Measurements from ENCODE around the gene SERPINA6.
"Not testable (repeated sequence)": the region's sequence is repeated elsewhere in the genome, so short reads cannot be mapped to it uniquely, and the experiment has no call there.

The SERPINA6 gene

DNA sequence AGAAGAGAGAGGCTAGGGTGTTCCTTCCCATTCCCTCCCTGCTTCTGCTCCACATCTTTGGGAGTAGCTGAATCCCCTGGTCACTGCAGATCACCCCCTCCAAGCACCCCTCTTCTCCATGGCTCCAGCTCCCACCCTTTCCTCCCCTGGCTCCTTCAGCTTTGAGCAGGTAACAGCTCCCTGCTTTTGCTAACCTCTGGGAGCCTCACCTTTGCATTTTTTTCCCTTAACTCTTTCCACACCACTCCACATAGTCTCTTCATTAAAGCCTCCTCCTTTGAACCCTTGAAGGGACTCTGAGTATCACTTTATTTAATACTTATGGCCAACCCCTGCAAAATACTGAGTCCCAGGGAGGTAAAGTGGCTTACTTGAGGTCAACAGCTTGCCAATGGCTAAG is 25.7 kb upstream of the SERPINA6 start:
- TF ChIP-seq, protein P1, sequence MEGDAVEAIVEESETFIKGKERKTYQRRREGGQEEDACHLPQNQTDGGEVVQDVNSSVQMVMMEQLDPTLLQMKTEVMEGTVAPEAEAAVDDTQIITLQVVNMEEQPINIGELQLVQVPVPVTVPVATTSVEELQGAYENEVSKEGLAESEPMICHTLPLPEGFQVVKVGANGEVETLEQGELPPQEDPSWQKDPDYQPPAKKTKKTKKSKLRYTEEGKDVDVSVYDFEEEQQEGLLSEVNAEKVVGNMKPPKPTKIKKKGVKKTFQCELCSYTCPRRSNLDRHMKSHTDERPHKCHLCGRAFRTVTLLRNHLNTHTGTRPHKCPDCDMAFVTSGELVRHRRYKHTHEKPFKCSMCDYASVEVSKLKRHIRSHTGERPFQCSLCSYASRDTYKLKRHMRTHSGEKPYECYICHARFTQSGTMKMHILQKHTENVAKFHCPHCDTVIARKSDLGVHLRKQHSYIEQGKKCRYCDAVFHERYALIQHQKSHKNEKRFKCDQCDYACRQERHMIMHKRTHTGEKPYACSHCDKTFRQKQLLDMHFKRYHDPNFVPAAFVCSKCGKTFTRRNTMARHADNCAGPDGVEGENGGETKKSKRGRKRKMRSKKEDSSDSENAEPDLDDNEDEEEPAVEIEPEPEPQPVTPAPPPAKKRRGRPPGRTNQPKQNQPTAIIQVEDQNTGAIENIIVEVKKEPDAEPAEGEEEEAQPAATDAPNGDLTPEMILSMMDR (IDR thresholded peaks at IDR 0.05) = no peak
- peaks cover 0 to under 1% of the 10 kb centered on the region in 2 experiments for H3K4me1 ChIP-seq (ENCODE audit: control insufficient read depth in 1 of 2, insufficient read depth in 1 of 2, low read depth in 1 of 2, low read length in 1 of 2)

DNA sequence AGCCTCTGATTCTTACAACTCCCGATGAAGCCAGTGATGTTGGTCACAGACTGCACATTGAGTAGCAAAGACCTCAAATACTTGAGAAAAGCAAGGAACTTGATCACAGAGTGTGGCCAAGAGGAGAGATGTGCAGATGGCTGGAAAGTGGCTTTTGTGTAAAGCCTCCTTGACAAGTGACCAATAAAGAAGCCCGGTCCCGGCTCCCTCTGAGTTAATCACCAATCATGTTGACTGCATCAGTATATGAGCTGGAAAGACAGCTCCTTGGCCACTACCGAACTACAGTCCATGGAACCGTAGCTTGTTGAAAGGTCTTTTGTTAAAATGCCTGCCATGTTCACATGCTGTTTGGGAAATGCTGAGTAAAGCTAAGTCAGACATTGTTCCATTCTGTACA is 23.7 kb upstream of the SERPINA6 start:
- TF ChIP-seq, protein P1 (IDR thresholded peaks at IDR 0.05) = no peak
- H3K4me3 ChIP-seq (ENCODE audit: low read depth in 1 of 2, low read length in 1 of 2) = no peak overlapping the region
- no peaks in the 10 kb centered on the region for H3K9me3 ChIP-seq

More for the DNA sequence above, 25.7 kb upstream of the SERPINA6 start:
- Histone ChIP-seq H3K27me3 (peaks cover 62% of the 10 kb centered on the region), H3K4me3 (ENCODE audit: low read depth in 1 of 2, low read length in 1 of 2) (no peak overlapping the region), H3K9me3 (no peaks in the 10 kb centered on the region), H3K27ac (no peak overlapping the region), H3K36me3 (no peaks in the 10 kb centered on the region)

DNA sequence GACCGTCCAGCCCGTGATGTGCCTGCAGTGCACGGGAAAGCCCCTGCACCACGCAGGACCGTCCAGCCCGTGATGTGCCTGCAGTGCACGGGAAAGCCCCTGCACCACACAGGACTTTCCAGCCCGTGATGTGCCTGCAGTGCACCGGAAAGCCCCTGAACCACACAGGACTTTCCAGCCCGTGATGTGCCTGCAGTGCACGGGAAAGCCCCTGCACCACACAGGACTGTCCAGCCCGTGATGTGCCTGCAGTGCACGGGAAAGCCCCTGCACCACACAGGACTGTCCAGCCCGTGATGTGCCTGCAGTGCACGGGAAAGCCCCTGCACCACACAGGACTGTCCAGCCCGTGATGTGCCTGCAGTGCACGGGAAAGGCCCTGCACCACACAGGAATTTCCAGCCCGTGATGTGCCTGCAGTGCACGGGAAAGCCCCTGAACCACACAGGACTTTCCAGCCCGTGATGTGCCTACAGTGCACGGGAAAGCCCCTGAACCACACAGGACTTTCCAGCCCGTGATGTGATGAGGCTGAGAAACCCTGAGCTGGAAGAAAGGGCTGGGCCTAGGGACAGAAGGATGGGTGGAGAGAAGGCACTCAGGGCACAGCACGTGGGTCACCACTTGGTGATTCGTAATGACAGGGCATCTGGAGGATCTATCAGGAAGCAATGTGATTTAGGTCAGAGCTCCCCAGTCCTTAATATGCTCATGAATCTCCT is 23.1 kb upstream of the SERPINA6 start:
- peaks cover 49% of the 10 kb centered on the region for H3K27me3 ChIP-seq
- not testable (repeated sequence) for H3K27ac ChIP-seq; H3K4me1 ChIP-seq (ENCODE audit: control insufficient read depth in 1 of 2, insufficient read depth in 1 of 2, low read depth in 1 of 2, low read length in 1 of 2)

More for the DNA sequence above, 23.7 kb upstream of the SERPINA6 start:
- Histone ChIP-seq H3K27ac (no peak overlapping the region), H3K4me1 (ENCODE audit: control insufficient read depth in 1 of 2, insufficient read depth in 1 of 2, low read depth in 1 of 2, low read length in 1 of 2) (peaks cover 0 to 7% of the 10 kb centered on the region in 2 experiments), H3K36me3 (no peaks in the 10 kb centered on the region), H3K27me3 (peaks cover 48% of the 10 kb centered on the region)

DNA sequence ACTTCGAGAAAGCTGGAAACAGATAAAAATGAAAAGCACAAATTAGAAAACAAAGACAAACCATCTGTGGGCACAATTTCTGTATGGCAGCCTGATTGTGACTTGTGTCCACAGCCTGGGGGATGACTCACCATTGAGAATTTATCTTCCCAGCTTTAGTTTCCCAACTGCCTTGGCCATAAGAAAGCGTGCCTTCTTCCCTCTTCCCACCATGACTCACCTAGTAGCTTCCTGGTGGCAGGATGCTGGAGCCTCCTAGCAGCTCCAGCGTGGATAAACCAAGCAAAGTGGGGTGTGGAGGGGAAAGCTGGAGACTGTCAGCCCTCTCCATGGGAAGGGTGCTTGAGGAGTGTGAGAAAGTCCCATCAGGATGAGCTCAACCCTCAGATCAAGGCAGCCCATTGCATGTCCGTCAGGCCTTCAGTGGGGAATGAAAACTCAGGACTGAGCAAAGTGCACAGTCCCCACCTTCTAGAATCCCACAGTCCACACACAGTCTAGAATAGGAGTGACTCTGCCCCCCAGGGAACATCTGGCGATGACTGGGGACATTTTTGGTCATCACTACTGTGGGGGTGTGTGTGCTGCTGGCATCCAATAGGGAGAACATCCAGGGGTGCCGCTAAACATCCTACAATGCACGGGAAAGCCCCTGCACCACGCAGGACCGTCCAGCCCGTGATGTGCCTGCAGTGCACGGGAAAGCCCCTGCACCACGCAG is 22.4 kb upstream of the SERPINA6 start:
- peaks cover 45% of the 10 kb centered on the region for H3K27me3 ChIP-seq
- H3K27ac ChIP-seq = no peak overlapping the region
- H3K4me1 ChIP-seq (ENCODE audit: control insufficient read depth in 1 of 2, insufficient read depth in 1 of 2, low read depth in 1 of 2, low read length in 1 of 2) = peaks cover 0 to 7% of the 10 kb centered on the region in 2 experiments
- TF ChIP-seq, protein P1 (IDR thresholded peaks at IDR 0.05) = no peak
- no peaks in the 10 kb centered on the region for H3K9me3 ChIP-seq
- H3K36me3 ChIP-seq = no peaks in the 10 kb centered on the region
- no peak overlapping the region for H3K4me3 ChIP-seq (ENCODE audit: low read depth in 1 of 2, low read length in 1 of 2)

More for the DNA sequence above, 23.1 kb upstream of the SERPINA6 start:
- not testable (repeated sequence) for H3K36me3 ChIP-seq; H3K4me3 ChIP-seq (ENCODE audit: low read depth in 1 of 2, low read length in 1 of 2); H3K9me3 ChIP-seq

DNA sequence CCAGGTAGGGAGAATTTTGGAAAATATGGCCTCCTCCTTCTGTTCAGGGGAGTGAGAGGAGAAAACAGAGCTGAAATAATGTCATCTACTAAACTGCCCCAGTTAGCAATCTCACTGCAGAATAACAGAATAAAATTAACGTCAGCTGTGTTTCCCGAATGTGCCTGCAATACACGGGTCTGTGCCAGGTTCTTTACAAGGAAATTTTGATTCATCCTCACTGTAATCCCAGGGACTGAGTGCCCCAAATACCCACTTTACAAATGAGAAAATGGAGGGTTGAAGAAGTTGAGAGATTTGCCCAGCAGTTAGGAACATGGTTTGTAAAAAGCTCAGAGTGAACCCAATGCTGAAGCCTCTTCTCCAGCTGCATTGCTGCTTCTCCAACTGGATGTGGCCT is 21.3 kb upstream of the SERPINA6 start:
- Histone ChIP-seq H3K4me1 (ENCODE audit: control insufficient read depth in 1 of 2, insufficient read depth in 1 of 2, low read depth in 1 of 2, low read length in 1 of 2) (peaks cover 0 to 7% of the 10 kb centered on the region in 2 experiments), H3K4me3 (ENCODE audit: low read depth in 1 of 2, low read length in 1 of 2) (no peak overlapping the region), H3K9me3 (no peaks in the 10 kb centered on the region), H3K27ac (no peak overlapping the region), H3K27me3 (peaks cover 37% of the 10 kb centered on the region), H3K36me3 (no peaks in the 10 kb centered on the region)
- TF ChIP-seq, protein P1 (IDR thresholded peaks at IDR 0.05) = no peak
